ENCODE measurements around the gene CRYBB2. TPM values are rescaled to one million over a fixed set of nuclear protein-coding genes. Genes with fewer than 3 reads are reported as not detected.

Gene CRYBB2
- total and polyA plus RNA-seq, 2 experiments from 2014 or later = not detected

- Histone ChIP-seq H3K27me3 (no peaks in the 10 kb centered on the region), H3K4me1 (ENCODE audit: low read depth) (no peaks in the 10 kb centered on the region), H3K9me3 (ENCODE audit: low read depth) (no peaks in the 10 kb centered on the region), H3K27ac (no peak overlapping the region), H3K4me3 (no peak overlapping the region), H3K36me3 (peaks cover 15% of the 10 kb centered on the region)
- no peak for TF ChIP-seq CTCF (IDR thresholded peaks at IDR 0.05; ENCODE audit: low read depth, low read length)
- peak in 1 of 2 donors; percentile 13 for DNase-seq (ENCODE audit: low read depth in 1 of 2, low spot score in 1 of 2)
Measured at GRCh38 chr22:25182131-25183110, 37.0 kb upstream of the CRYBB2 start.

GRCh38 chr22:25183949-25184619 is 35.4 kb upstream of the CRYBB2 start:
- no peaks in the 10 kb centered on the region for H3K27me3 ChIP-seq
- no peak for TF ChIP-seq CTCF (IDR thresholded peaks at IDR 0.05; ENCODE audit: low read depth, low read length)
- no peaks in the 10 kb centered on the region for H3K9me3 ChIP-seq (ENCODE audit: low read depth)
- no peak overlapping the region for H3K4me3 ChIP-seq
- H3K27ac ChIP-seq = no peak overlapping the region
- H3K4me1 ChIP-seq (ENCODE audit: low read depth) = no peaks in the 10 kb centered on the region
- H3K36me3 ChIP-seq = peaks cover 15% of the 10 kb centered on the region
- no peak for DNase-seq (ENCODE audit: low read depth in 1 of 2, low spot score in 1 of 2)

- Histone ChIP-seq H3K9me3 (ENCODE audit: low read depth) (no peaks in the 10 kb centered on the region), H3K27me3 (no peaks in the 10 kb centered on the region), H3K4me1 (ENCODE audit: low read depth) (no peaks in the 10 kb centered on the region), H3K27ac (no peak overlapping the region), H3K36me3 (peaks cover 21% of the 10 kb centered on the region), H3K4me3 (no peak overlapping the region)
- DNase-seq (ENCODE audit: low read depth in 1 of 2, low spot score in 1 of 2) = no peak
- no peak for TF ChIP-seq CTCF (IDR thresholded peaks at IDR 0.05; ENCODE audit: low read depth, low read length)
Measured at GRCh38 chr22:25186140-25186539, 33.3 kb upstream of the CRYBB2 start.

- no peak for DNase-seq (ENCODE audit: low read depth in 1 of 2, low spot score in 1 of 2)
- Histone ChIP-seq H3K4me1 (ENCODE audit: low read depth) (no peaks in the 10 kb centered on the region), H3K4me3 (no peak overlapping the region), H3K9me3 (ENCODE audit: low read depth) (no peaks in the 10 kb centered on the region), H3K27me3 (no peaks in the 10 kb centered on the region), H3K27ac (no peak overlapping the region), H3K36me3 (peaks cover 31% of the 10 kb centered on the region)
- TF ChIP-seq CTCF (IDR thresholded peaks at IDR 0.05; ENCODE audit: low read depth, low read length) = no peak
Measured at GRCh38 chr22:25187469-25187868, 32.0 kb upstream of the CRYBB2 start.

GRCh38 chr22:25192406-25192805 is 27.0 kb upstream of the CRYBB2 start:
- Histone ChIP-seq H3K4me1 (ENCODE audit: low read depth) (no peaks in the 10 kb centered on the region), H3K9me3 (ENCODE audit: low read depth) (no peaks in the 10 kb centered on the region), H3K27ac (no peak overlapping the region), H3K27me3 (no peaks in the 10 kb centered on the region), H3K4me3 (no peak overlapping the region), H3K36me3 (peaks cover 22% of the 10 kb centered on the region)
- DNase-seq (ENCODE audit: low read depth in 1 of 2, low spot score in 1 of 2) = no peak
- TF ChIP-seq CTCF (IDR thresholded peaks at IDR 0.05; ENCODE audit: low read depth, low read length) = no peak
